HG03457 (cell line): ENCODE data around the gene COL4A1.

Source experiments
- ATAC-seq: cut with Tn5 transposase; IDR thresholded peaks from one replicate; pipeline ENCODE4 v1.9.1; 2021; ENCODE audit warnings: moderate number of reproducible peaks; ENCODE audit not compliant: unreplicated experiment

The COL4A1 gene

DNA sequence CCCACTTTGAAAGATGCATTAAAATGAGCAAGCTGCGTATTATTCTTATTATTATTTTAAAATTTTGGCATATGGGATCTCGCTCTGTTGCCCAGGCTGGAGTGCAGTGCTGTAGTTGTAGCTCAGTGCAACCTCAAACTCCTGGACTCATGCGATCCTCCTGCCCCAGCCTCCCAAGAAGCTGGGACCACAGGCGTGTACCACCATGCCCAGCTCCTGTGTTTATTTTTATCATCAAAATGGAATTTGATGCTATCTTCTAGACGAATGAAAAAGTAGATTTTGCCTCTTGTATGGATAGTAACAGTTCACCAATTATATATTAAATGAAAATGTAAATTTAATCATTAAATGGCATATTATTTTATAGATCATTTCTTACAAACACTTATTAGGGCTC, 43.6 kb downstream of the COL4A1 start:
- no peak for ATAC-seq

DNA sequence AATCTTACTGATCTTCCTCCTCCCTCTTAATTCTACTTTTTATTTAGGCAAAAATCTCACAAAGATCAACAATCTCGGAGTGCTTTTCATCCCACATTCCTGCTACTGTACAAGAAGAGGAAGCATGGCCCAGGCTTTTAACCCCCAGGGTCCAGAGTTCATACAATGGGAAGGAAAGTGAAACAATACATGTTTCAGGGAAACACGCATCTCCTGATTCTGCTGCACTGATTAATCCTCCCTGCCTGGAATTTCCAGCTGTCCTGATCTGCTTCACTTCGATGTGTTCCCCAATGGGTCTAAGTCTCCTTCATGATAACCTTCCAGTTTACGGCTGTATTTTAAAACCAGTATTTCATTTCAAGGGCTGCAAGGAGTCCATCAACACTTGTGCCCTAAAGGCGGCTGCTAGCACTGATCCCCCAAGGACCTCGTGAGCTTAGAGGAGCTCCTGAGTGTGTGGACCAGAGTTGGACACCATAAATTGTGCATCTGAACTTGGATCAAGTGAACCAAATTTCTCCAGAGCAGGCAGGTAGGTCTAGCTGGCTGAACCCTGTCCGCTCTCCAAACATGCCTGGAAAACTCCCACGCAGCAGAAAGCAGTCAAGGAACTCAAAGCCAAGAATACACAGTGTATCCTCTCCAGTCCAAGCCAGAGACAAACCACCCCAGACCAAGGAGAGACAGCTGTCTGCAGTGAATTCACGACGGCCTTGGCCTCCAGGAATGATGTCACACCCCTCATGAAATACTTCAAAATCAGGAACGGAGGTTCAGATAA, 44.3 kb downstream of the COL4A1 start:
- no peak for ATAC-seq

DNA sequence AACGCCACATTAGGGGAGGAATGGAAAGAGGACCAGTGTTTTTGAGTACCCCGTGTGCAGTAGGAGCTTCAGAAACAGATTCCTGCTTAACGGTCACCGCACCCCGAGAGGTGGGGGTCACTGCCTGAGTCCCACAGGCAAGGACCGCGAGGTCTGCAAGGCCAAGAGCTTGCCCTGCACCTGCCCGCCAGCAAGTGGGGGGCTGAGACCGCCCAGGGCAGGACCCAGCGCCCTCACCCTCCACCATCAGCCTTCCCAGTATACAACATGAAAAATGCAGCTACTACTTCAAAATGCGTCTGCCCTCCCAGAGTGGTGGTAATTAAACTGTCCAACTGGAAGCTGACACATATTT, 44.9 kb downstream of the COL4A1 start:
- ATAC-seq: no peak

DNA sequence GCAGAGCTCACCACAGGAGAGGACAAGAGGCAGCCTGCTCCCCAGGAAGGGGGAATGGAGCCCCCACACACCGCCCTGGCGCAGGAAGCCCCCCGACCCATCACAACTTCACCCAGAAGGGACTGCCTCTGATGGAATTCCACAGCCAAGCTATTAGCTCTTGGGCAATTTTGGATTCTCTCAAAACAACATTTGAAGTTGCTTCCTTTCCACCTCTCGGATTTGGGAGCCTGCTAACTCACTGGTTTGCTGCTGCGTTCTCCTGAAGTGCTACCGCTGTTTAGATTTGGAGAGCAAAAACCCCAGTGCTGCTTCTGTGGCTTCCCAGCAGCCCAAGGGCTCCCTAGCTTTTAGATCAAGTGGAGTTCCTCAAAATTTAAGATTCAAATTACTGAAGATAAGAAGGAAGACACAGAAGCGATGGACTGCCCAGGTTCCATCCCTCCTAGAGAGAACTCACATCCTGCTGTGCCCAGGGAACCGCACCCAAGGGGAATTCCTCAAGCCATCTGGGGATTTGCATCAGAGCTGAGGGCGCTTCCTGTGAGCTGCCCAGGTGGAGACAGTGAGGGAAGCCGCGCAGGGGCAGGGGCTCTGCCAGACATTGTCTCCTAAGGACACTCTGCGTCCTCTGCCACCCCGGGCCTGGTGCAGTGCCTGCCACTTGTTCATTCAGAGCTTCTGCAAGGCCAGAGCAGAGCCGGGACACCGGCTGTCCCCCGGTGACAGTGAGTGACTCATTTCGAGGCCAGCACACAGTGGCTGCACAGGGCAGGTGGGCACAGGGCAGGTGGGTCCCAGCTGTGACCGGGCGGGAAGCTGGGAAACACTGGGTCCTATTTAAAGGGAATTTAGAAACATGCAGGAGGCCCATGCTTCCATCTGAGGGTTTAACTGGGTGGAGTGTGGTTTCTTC, 45.5 kb downstream of the COL4A1 start:
- no peak for ATAC-seq

DNA sequence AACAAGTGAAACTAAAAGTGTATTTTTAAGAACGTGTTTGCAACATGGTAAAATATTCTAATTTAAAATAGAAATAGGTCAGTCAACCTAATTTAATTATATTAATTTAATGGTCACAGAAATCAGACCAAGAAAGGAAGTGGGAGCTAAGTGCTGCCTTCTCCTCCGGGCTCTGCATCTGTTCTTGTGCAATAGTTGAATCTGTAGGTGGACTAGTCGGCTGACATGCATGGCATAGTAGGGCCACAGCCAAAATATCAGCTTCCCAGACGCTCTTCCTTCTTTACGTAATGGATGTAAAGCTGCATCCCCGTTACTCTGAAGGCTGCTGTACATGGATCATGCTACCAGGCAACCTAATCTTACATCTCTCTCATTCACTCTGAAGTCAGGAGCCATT, 47.3 kb downstream of the COL4A1 start:
- ATAC-seq: no peak

DNA sequence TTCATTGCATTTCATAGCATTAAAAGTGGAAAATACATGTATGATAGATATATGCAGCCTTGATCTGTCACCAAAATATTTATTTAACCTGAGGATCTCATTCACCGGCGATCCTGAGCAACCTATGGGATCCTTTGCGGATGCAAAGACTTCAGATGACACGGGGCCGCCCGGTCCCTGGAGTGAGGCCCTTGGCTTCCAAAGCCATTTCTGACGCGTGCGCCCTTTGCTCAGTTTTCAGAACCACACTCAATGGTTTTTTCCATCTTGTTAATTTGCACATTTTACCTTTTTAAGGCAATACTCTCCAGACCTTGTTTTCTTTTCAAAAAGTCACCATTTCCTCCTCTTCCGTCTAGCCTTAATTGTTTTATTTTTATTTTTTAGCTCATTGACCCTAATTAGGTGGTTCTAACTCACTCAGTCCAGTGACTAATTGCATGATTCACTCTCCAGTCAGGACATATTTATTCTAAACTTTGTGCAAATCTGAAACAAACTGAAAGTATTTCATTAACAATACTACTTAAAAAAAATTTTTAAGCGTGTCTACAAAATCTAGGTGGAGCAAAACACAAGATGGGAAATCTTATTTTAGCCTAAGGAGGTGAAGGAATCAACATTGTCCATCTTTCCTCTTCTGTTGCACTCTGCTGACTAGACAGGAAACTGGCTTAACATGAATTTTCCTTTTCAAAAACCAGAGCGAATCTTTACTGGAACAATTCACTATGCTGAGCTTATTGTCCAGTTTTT, 47.9 kb downstream of the COL4A1 start:
- ATAC-seq: no peak

DNA sequence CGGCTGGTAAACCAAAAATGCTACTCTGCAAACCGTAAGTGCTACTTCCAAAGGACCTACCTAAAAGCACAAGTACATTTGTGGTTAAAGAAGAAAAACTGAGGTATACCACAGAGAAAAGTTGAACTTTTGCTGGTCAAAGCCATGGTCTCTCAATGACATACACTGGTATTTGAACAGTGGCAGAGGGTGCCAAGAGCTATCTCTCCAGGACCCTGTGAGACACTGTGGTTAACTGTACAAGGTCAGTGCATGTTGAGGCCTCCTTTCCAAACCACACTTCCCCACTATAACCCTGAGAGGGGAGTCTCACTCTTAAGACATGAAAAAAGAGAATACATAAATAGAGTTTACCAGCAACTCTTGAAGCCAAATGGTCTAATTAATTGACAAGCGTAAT, 49.5 kb downstream of the COL4A1 start:
- ATAC-seq: no peak

DNA sequence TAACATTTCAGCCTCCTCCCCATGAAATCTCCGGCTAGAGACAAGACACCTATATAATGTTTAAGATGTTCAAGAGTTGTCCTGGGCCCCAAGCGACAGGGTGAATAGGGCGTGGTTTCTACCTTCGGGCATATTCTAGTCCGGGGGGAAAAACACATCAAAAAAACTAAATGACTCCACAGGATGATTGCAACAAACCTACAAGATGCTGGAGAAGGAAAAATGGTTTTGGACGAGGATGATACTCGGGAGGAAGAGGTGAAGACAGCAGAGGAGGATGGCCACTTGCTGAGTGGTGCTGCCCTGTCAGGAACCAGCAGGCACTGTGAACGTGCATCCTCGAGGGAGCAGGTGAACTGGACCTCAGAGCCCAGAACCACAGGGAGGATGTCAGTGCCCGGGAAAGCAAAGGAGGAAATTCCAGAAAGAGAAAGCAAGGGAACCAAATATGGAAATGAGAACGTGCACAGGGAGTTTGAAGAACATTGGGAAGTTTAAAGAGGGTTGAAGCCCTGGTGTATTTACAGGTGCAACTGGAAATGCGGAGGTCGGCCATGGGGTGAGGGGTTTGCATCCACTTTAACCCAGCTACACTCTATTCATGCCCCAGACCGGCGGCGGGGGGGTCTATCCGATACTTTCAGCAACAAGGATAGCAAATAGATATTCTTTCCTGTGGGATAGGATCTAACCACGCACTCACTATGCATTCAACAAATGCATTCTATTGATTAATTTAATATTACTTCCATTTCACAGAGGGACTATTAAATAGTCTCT, 50.6 kb downstream of the COL4A1 start:
- ATAC-seq: no peak

DNA sequence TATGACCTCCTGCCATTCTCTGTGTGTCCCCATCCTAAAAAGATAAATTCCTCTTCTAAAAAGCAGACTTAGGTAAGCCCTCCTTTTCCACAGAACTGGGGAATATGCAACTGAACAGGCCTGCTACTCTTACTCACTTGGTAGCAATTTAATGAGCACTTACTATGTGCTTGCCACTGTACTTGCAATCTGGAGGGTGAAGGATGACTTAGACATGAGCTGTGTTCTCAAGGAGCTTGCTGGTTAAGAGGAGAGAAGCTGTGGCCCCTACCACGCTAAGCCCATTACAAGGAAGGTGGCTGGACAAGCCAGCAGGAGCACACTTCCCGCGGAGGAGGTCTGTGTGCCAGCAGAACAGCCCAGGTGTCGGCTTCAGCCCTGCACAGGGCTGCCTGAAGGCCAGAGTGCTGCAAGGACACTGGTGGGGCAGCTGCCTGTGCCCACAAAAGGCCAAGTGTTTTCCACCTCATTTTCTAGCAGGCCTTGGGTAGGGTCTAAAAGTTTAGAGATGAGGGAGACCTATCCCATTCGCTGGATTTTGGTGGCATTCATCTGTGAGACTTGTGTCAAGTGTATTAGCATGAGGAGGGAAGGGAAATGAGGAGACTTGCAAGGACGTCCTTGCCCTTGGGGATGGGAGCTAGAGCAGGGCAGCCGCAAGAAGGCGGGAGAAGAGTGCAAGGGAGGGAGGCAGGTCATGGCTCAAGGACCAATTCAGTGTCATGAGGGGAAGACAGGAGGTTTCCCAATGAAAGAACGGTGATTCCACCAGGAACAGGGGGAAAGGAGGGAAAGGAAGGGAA, 52.0 kb downstream of the COL4A1 start:
- no peak for ATAC-seq

DNA sequence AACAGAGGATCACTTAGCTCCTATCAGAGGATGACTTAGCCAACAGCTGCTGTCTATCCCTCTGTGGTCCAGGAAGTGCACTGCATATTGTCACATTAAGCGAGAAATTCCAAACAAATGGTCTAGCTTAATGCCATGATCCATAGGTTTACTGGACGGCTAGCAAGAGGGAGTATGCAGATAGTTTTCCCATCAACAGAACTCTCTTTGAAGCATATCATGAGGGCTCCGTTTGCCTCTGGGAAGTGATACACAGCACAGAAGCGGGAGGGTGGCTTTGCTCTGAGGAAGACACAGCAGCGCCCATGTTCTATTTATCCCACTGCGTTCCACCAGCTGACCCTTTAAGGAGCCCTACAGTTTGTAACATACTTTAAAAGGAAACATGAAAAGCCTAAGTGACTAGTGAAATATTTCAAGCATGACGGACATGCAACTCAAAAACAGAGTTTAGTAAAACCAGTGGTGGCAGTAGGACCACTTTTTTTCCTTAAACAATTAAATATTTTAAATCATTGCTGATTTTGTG, 52.7 kb downstream of the COL4A1 start:
- ATAC-seq: no peak

DNA sequence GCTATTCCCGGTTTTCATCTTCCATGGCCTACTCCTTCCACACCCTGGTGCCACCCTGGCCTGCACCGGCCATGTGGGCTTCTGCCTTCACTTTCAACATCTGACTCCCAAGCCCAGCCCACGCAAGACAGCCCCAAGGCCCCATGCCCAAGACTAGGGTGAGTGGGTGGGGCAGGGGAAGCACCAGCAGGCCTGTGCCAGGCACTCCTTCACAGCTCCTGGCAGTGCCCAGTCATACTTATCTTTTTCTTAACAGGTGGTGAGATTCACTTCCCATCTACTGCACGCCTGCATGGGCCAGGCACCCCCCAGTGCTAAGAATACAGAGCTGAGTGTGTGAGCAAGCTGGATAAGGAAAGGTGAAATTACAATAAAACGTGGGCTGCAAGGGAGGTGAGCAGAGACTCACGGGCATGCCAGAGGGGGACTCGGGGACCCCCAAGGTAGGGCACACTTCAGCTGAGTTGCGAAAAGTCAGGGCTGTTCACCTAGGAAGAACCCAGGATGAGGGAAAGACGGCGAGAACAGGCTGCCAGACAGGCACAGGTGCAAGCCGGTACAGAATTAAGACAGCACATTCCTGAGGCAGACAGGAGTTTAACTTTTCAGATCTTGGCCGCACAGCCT, 55.7 kb downstream of the COL4A1 start:
- ATAC-seq: no peak

DNA sequence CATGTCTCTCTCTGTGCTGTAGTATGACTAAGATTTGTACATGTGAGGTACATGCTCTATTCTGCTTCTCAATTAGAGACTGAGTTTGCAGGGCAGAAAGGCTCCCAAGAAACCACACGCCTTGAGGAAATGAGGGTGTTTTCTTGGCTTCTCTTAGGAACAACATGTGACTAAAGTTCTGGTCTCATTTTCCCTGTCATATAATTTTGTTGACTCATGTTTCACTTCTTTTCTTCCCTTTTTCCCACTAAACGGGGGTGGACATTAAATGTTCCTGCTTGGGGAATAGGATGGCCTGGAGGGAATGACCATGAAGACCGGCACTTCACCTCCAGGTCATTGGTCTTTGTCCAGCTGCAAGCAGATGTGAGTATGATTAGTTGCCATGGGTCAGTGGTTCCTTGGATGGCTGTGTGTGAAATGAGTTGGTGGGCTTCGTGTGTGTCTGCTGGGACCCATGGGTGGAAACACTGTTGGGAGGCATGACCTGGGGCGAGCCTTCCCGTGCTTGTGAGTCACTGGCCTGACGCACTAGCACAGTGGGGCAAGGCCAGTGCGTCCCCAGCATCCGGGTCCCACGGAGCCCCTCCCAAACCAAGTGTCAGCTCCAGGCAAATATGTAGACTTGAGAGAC, 56.6 kb downstream of the COL4A1 start:
- ATAC-seq: no peak

DNA sequence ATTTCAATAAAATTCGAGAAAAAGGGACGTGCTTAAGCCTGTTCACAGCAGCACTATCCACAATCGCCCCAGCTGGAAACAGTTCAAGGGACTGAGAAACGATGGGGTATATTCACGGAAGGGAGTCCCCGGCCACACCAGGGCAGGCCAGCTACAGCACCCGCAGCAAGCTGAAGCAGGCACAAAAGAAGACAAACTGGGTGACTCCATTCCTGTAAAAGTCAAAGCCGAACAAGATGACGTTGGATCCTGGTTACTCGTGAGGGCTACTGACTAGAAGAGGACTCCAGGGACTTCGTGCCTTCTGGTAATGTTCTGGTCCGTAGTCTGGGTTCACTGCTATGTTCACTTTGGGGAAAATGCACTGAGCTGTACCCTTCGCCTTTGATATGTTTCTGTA, 57.6 kb downstream of the COL4A1 start:
- no peak for ATAC-seq

DNA sequence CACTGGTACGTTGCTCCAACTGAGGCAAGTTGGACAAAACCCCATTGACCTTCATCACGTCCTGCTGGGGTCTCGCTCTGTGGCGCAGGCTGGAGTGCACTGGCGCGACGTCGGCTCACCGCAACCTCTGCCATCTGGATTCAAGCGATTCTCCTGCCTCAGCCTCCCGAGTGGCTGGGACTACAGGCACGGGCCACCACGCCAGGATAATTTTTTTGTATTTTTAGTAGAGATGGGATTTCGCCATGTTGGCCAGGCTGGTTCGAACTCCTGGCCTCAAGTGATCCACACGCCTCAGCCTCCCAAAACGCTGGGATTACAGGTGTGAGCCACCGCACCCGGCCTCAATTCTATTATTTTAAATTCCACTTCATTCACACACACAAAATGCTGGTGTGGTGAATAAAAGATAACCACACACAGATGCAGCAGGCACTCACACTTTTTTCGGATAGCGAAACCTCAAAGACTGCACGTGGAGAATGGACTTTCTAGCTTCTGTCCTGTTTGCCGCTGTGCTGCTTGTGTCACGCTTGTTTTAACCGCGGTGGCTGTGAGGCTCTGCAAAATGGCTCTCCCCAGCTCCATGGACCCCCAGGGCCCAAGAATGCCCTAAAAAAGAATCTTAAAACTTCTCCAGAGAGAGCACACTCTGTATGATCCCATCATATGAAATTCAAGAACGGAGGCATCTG, 58.4 kb downstream of the COL4A1 start:
- ATAC-seq: no peak

DNA sequence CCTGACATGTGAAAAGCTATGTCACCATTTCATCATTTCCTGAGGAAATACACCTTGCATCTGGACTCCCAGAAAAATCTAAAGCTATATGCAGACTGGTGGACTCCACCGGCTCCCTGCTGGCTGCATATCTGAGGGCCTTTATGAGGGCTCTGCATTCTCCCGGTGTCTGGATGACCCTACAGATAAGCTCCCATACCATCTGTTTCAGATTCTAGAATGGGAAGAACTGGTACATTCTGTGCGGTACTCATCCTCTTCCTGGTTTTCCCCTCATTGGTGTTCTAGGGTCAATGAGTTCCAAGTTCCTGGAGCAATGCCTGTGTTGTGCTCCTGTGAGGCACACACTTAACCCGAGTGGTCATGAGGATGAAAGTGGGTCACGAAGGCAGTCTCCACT, 60.4 kb downstream of the COL4A1 start:
- no peak for ATAC-seq

DNA sequence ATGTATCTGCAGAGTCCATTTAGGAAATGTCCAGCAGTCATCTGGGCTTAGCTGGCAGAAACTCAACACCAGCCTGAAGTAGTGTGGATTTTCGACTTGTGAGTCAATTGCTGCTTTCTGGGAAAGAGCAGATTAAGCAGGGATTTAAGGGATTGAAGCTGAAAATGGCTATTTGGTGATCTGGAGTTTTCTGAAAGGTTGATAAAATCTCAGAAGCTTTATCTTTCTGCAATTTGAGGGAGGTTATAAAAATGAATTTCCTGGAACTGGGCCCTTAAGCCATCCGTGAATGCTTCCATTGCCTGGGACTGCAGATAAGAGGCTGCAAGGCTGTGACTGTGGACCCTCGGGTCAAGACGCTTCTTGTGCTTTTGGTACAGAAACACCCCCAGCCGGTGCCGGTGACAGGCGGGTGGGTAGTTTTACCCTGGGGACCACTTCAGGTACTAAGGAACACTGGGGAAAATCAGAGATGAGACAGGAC, 61.5 kb downstream of the COL4A1 start:
- no peak for ATAC-seq

DNA sequence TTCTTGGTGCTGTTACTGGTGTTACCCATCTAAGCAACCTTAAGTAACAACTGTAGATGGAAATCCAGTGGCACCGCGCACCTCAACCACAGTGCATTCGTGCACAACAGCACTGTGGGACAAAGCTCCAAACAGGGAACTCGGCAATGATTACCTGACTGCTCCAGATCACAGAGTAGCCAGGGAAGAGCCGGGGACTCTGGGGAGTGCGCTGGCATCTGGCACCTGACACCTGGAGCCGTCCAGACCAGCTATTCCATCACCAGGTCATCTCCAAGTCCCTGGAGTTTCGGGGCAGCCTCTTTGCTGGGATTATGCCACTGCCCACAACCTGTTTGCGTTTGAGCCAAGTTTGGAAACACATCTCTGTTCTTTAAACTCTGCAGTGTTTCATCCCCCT, 62.0 kb downstream of the COL4A1 start:
- ATAC-seq: no peak
